Thoracic aorta (tissue), 2 donors: ENCODE measurements around the gene LILRA1. TPM values are rescaled to one million over a fixed set of nuclear protein-coding genes. Genes with fewer than 3 reads are reported as not detected.

Experiments used
- ATAC-seq: fragments of 150-250 bp; one replicate; pipeline ENCODE4 v1.8.0; 2017; ENCODE audit warnings: low read depth; ENCODE audit not compliant: insufficient number of reproducible peaks, low FRiP score
- DNase-seq: peaks from one replicate; pipeline ENCODE4 v3.0.0-alpha.2; 2020; ENCODE audit warnings: low spot score
- H3K27ac ChIP-seq, 2 donors: fragments of 200-600 bp; sonication (generic); 1 replicate in 1 of 2; 2 replicates in 1 of 2; pipeline ENCODE4 v1.5.1; 2016; ENCODE audit warnings: mild to moderate bottlenecking in 2 of 2, moderate library complexity in 2 of 2
- H3K27me3 ChIP-seq: fragments of 200-600 bp; sonication (generic); replicated peaks from 2 replicates; pipeline ENCODE4 v1.6.0; 2016; ENCODE audit warnings: mild to moderate bottlenecking; ENCODE audit not compliant: insufficient read depth
- H3K36me3 ChIP-seq: fragments of 200-600 bp; sonication (generic); one replicate; pipeline ENCODE4 v1.5.1; 2016
- H3K4me1 ChIP-seq, 2 donors: fragments of 200-600 bp; sonication (generic); 1 replicate in 1 of 2; 2 replicates in 1 of 2; pipeline versions ENCODE4 v1.5.1 to v1.6.0; 2016; ENCODE audit warnings: low read depth in 2 of 2, mild to moderate bottlenecking in 1 of 2; ENCODE audit not compliant: control insufficient read depth in 1 of 2
- H3K4me3 ChIP-seq: fragments of 200-600 bp; sonication (generic); 2 replicates; pipeline ENCODE4 v1.5.1; 2016; ENCODE audit warnings: mild to moderate bottlenecking
- H3K9me3 ChIP-seq: fragments of 200-600 bp; sonication (generic); 2 replicates; pipeline ENCODE4 v1.5.1; 2016
- CTCF ChIP-seq: fragments of 200-600 bp; sonication (generic); IDR thresholded peaks from one replicate; pipeline ENCODE4 v1.5.1; 2019; ENCODE audit warnings: antibody characterized with exemption
- total RNA-seq, 2 donors: library from RNA; depleted of rRNA; stranded (reverse); fragments of >200 nt; gene quantifications; one replicate each; pipeline versions ENCODE4 v1.1.0 to v1.2.3, GENCODE V29; 2016

Gene LILRA1
- total RNA-seq, 2 donors from 2014 or later, result 2.7 to 3.0 TPM

GRCh38 chr19:54644056-54644455 lies 50.6 kb downstream of the LILRA1 start:
- Histone ChIP-seq H3K4me1 (no peaks in the 10 kb centered on the region), H3K9me3 (no peaks in the 10 kb centered on the region), H3K4me3 (no peak overlapping the region), H3K27me3 (no peaks in the 10 kb centered on the region), H3K36me3 (no peaks in the 10 kb centered on the region), H3K27ac (no peak overlapping the region)
- DNase-seq (no peak), ATAC-seq (no peak)
- no peak for TF ChIP-seq CTCF

DNA sequence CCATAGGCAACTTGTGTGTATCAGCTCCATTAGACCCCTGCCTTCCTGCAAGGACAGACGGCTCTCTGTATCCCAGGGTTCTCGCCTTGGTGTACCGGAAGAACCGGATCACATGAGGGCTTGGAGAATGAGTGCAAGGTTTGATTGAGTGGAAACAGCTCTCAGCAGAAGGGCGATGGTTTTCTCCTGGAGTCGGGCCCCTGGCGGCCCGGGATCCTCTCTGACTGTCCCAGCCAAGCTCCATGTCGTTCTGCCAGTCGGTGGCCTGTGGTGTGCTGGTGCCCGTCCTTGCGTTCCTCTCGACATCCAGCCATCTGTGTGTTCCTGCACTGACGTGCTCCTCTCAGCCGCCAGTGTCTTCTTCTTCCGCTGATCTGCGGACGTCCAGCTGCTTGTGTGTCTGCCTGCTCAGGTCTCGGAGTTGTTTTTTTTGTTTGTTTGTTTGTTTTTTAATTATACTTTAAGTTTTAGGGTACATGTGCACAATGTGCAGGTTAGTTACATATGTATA lies 53.0 kb downstream of the LILRA1 start:
- H3K27ac ChIP-seq, result no peak overlapping the region
- no peak overlapping the region for H3K4me3 ChIP-seq
- no peak for ATAC-seq
- H3K9me3 ChIP-seq, result no peaks in the 10 kb centered on the region
- no peaks in the 10 kb centered on the region for H3K36me3 ChIP-seq
- no peaks in the 10 kb centered on the region for H3K27me3 ChIP-seq
- no peak for TF ChIP-seq CTCF
- no peaks in the 10 kb centered on the region for H3K4me1 ChIP-seq
- no peak for DNase-seq

DNA sequence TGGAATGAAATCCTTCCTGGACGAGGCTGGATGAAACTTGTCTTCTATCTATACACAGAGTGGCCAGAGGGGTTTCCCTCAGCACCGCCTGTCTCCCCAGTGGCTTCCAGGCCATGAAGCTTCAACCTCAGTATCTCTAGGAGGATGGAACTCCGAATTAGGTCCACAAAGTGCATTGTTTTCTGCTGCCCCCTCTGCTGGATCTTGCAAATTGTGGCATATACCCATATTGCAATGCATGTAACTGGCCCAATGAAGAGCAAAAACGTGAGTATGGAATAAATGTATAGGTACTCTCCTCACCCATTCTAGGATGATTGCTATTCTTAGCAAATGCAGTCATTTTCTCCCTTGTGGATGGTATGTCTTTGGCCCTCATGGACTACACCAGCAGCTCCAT lies 54.7 kb downstream of the LILRA1 start:
- H3K27me3 ChIP-seq, result no peaks in the 10 kb centered on the region
- DNase-seq (no peak), ATAC-seq (no peak)
- H3K4me1 ChIP-seq, result no peaks in the 10 kb centered on the region
- no peaks in the 10 kb centered on the region for H3K9me3 ChIP-seq
- H3K4me3 ChIP-seq, result no peak overlapping the region
- no peak for TF ChIP-seq CTCF
- H3K36me3 ChIP-seq, result no peaks in the 10 kb centered on the region
- no peak overlapping the region for H3K27ac ChIP-seq

GRCh38 chr19:54650108-54650655 lies 56.8 kb downstream of the LILRA1 start:
- no peak for DNase-seq
- Histone ChIP-seq H3K4me1 (no peaks in the 10 kb centered on the region), H3K36me3 (no peaks in the 10 kb centered on the region), H3K4me3 (no peak overlapping the region), H3K27ac (no peak overlapping the region), H3K9me3 (no peaks in the 10 kb centered on the region), H3K27me3 (no peaks in the 10 kb centered on the region)
- TF ChIP-seq CTCF, result no peak
- no peak for ATAC-seq

Other genes starting within 250 kb of the LILRA1 start
- gene LAIR1, start 228.7 kb upstream of the LILRA1 start, total RNA-seq, result 10 to 100 TPM; 31.2 to 64.7 TPM
- gene TTYH1, start 178.2 kb upstream of the LILRA1 start, total RNA-seq, result not detected
- 100 to 1,000 TPM; 282 to 305 TPM for gene LENG8, start 144.4 kb upstream of the LILRA1 start, total RNA-seq
- gene LENG9, start 129.9 kb upstream of the LILRA1 start, total RNA-seq, result 10 to 100 TPM in 1 of 2 donors, 1 to 10 TPM in 1; 8.5 to 14.4 TPM
- gene CDC42EP5, start 120.3 kb upstream of the LILRA1 start, total RNA-seq, result 10 to 100 TPM; 41.2 to 55.9 TPM
- gene LAIR2, start 90.8 kb upstream of the LILRA1 start, total RNA-seq, result not detected
- 1 to 10 TPM in 1 of 2 donors, under 1 TPM in 1; 0.68 to 3.1 TPM for gene LILRA2, start 19.8 kb upstream of the LILRA1 start, total RNA-seq
- gene LILRB1, start 36.9 kb downstream of the LILRA1 start, total RNA-seq, result 10 to 100 TPM in 1 of 2 donors, 1 to 10 TPM in 1; 7.9 to 10.0 TPM
- 10 to 100 TPM in 1 of 2 donors, 1 to 10 TPM in 1; 8.5 to 22.5 TPM for gene LILRB4, start 69.4 kb downstream of the LILRA1 start, total RNA-seq
- not detected for gene KIR3DL3, start 130.8 kb downstream of the LILRA1 start, total RNA-seq
- gene KIR2DL3, start 144.9 kb downstream of the LILRA1 start, total RNA-seq, result not detected
- not detected for gene KIR2DL1, start 176.2 kb downstream of the LILRA1 start, total RNA-seq
- under 1 TPM in 1 of 2 donors, not detected in 1; 0.54 TPM for gene KIR2DL4, start 210.0 kb downstream of the LILRA1 start, total RNA-seq
- gene KIR3DL1, start 222.8 kb downstream of the LILRA1 start, total RNA-seq, result not detected
- not detected for gene KIR2DS4, start 239.0 kb downstream of the LILRA1 start, total RNA-seq